Upper lobe of left lung (tissue), 4 donors: ENCODE results near the gene PCDHGB2.

Experiments
- CTCF ChIP-seq, 6 experiments: fragments of 450-650 bp in 4 of 6; fragments of 200-600 bp in 2 of 6; sonication (generic) in 2 of 6; IDR thresholded peaks; one replicate each; pipeline ENCODE4 v1.5.1; 2016 to 2019; ENCODE audit warnings: antibody characterized with exemption in 6 of 6
- EP300 ChIP-seq, 4 donors: sonication (generic); formaldehyde crosslinking; IDR thresholded peaks; one replicate each; pipeline ENCODE4 v1.5.1; 2017; ENCODE audit warnings: antibody characterized with exemption in 4 of 4, control low read depth in 2 of 4
- POLR2A ChIP-seq, 4 donors: fragments of 450-650 bp; IDR thresholded peaks; one replicate each; pipeline ENCODE4 v1.5.1; 2016 to 2017; ENCODE audit warnings: antibody characterized with exemption in 4 of 4, mild to moderate bottlenecking in 2 of 4

GRCh38 chr5:141388661-141389060 is 28.9 kb downstream of the PCDHGB2 start:
- no peak for TF ChIP-seq POLR2A (IDR thresholded peaks at IDR 0.05)
- TF ChIP-seq CTCF (IDR thresholded peaks at IDR 0.05) = no peak
- TF ChIP-seq EP300 (IDR thresholded peaks at IDR 0.05) = no peak
